ENCODE results near the gene C1QTNF2.
"Not testable (repeated sequence)": the region's sequence is repeated elsewhere in the genome, so short reads cannot be mapped to it uniquely, and the experiment has no call there.

C1QTNF2 gene

GRCh38 chr5:160339406-160340130 lies 30.9 kb downstream of the C1QTNF2 start:
- no peak for DNase-seq

- DNase-seq: not testable (repeated sequence)
Measured at GRCh38 chr5:160334716-160335115, 35.7 kb downstream of the C1QTNF2 start.

- peak; percentile 55 for DNase-seq
Measured at GRCh38 chr5:160333721-160334120, 36.7 kb downstream of the C1QTNF2 start.

- no peak for DNase-seq
Measured at GRCh38 chr5:160330212-160330611, 40.2 kb downstream of the C1QTNF2 start.

GRCh38 chr5:160327818-160328217 lies 42.6 kb downstream of the C1QTNF2 start:
- no peak for DNase-seq

- DNase-seq: no peak
Measured at GRCh38 chr5:160326981-160327380, 43.4 kb downstream of the C1QTNF2 start.

GRCh38 chr5:160325716-160326115 lies 44.7 kb downstream of the C1QTNF2 start:
- no peak for DNase-seq

GRCh38 chr5:160324886-160325285 lies 45.5 kb downstream of the C1QTNF2 start:
- no peak for DNase-seq

GRCh38 chr5:160318409-160318808 lies 52.0 kb downstream of the C1QTNF2 start:
- no peak for DNase-seq

GRCh38 chr5:160317434-160317833 lies 53.0 kb downstream of the C1QTNF2 start:
- DNase-seq: no peak

- peak; percentile 81 for DNase-seq
Measured at GRCh38 chr5:160315968-160316367, 54.5 kb downstream of the C1QTNF2 start.

- DNase-seq: no peak
Measured at GRCh38 chr5:160312960-160313727, 57.3 kb downstream of the C1QTNF2 start.

- peak; percentile 45 for DNase-seq
Measured at GRCh38 chr5:160312134-160312959, 58.1 kb downstream of the C1QTNF2 start, which contains the start of gene CCNJL. CCNJL (minus strand) TSS chr5:160312564; CDS start chr5:160311923, 641 bp downstream.

GRCh38 chr5:160311491-160312133 lies 58.8 kb downstream of the C1QTNF2 start:
- no peak for DNase-seq

GRCh38 chr5:160310552-160311295 lies 59.7 kb downstream of the C1QTNF2 start:
- no peak for DNase-seq

GRCh38 chr5:160310140-160310539 lies 60.3 kb downstream of the C1QTNF2 start:
- no peak for DNase-seq

GRCh38 chr5:160306696-160307095 lies 63.7 kb downstream of the C1QTNF2 start:
- no peak for DNase-seq

- DNase-seq: no peak
Measured at GRCh38 chr5:160305319-160305718, 65.1 kb downstream of the C1QTNF2 start.

- no peak for DNase-seq
Measured at GRCh38 chr5:160303690-160304089, 66.7 kb downstream of the C1QTNF2 start.

- no peak for DNase-seq
Measured at GRCh38 chr5:160298189-160298588, 72.2 kb downstream of the C1QTNF2 start.

- DNase-seq: no peak
Measured at GRCh38 chr5:160297776-160298175, 72.7 kb downstream of the C1QTNF2 start.
